ENCODE data around the gene ZDHHC3.
"Not testable (repeated sequence)": the region's sequence is repeated elsewhere in the genome, so short reads cannot be mapped to it uniquely, and the experiment has no call there.

ZDHHC3 gene

DNA sequence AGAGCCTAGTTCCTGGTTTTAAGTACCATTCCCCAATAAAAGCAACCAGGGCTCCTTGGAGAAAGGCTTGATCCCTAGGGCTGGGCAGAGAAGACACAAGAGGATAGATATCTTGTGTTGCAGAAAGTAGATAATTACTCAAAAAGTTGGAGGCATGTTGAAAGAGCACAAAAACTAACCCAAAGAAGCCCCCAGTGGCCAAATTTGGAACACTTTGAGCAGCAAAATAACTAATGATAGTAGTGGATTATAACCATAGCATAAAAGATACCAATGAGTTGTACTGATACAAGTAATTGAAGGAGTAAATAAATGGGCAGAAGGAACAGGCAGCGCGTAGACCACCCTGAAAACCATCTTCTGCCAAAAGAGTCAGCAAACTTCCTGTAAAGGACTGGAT, 12.1 kb upstream of the ZDHHC3 start:
- no peaks in the 10 kb centered on the region for H3K9me3 ChIP-seq
- TF ChIP-seq, protein P1, sequence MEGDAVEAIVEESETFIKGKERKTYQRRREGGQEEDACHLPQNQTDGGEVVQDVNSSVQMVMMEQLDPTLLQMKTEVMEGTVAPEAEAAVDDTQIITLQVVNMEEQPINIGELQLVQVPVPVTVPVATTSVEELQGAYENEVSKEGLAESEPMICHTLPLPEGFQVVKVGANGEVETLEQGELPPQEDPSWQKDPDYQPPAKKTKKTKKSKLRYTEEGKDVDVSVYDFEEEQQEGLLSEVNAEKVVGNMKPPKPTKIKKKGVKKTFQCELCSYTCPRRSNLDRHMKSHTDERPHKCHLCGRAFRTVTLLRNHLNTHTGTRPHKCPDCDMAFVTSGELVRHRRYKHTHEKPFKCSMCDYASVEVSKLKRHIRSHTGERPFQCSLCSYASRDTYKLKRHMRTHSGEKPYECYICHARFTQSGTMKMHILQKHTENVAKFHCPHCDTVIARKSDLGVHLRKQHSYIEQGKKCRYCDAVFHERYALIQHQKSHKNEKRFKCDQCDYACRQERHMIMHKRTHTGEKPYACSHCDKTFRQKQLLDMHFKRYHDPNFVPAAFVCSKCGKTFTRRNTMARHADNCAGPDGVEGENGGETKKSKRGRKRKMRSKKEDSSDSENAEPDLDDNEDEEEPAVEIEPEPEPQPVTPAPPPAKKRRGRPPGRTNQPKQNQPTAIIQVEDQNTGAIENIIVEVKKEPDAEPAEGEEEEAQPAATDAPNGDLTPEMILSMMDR (IDR thresholded peaks at IDR 0.05; ENCODE audit: low read depth, low read length), result peak; percentile 42; the same call in 1 of the 2 replicates
- H3K36me3 ChIP-seq, result peaks cover 3% of the 10 kb centered on the region; the same call in 1 of the 2 replicates
- H3K4me3 ChIP-seq (ENCODE audit: low read depth, low read length), result no peak overlapping the region
- peaks cover 2% of the 10 kb centered on the region; the same call in 1 of the 2 replicates for H3K4me1 ChIP-seq
- DNase-seq, result no peak
- H3K27me3 ChIP-seq, result no peaks in the 10 kb centered on the region

DNA sequence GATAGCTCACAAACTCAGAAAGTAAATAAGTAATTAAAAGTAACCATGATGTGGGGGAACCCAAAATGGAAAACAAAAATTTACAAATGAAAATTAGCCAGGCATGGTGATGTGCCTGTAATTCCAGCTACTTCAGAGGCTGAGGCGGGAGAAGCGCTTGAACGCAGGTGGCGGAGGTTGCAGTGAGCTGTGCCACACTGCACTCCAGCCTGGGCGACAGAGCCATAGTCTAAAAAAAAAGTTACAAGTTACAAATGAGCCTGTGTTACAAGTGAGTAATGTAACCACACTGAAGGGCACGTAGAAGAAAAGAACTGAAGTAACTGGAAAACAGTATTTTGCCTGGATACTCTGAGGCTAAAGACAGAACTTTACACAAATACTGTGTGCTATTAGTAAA, 11.4 kb upstream of the ZDHHC3 start:
- Histone ChIP-seq H3K27me3 (no peaks in the 10 kb centered on the region), H3K9me3 (no peaks in the 10 kb centered on the region), H3K4me1 (no peaks in the 10 kb centered on the region), H3K4me3 (ENCODE audit: low read depth, low read length) (no peak overlapping the region), H3K36me3 (no peaks in the 10 kb centered on the region; the same call in 1 of the 2 replicates)
- DNase-seq, result no peak
- TF ChIP-seq, protein P1 (IDR thresholded peaks at IDR 0.05; ENCODE audit: low read depth, low read length), result no peak

DNA sequence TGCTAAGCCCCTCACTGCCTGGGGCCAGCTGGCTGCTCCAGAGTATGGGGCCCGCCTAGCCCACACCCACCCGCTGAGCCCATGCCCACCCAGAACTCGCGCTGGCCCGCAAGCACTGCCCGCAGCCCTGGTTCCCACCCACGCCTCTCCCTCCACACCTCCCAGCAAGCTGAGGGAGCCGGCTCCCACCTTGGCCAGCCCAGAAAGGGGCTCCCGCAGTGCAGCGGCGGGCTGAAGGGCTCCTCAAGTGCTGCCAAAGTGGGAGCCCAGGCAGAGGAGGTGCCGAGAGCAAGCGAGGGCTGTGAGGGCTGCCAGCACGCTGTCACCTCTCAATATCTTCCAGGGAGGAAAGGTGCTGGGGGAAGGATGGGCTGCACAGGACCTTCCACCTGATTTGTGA, 10.4 kb upstream of the ZDHHC3 start:
- H3K27me3 ChIP-seq; H3K9me3 ChIP-seq; H3K36me3 ChIP-seq; H3K4me3 ChIP-seq (ENCODE audit: low read depth, low read length); H3K4me1 ChIP-seq; DNase-seq: not testable (repeated sequence)

DNA sequence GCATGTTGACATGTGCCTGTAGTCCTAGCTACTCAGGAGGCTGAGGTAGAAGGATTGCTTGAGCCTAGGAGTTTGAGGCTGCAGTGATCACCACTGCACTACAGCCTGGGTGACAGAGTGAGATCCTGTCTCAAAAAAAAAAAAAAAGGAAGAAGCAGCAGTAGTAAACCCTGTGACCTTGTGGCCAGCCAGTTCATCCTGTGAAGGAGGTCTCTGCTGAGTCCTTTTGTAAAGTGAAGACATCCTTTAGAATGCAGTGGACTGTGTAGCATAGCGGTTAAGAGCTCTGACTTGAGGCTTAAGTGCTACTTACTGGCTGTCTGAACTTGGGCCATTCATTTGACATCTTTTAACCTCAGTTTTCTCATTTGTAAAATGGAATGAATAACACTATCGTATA, 8.4 kb upstream of the ZDHHC3 start:
- TF ChIP-seq, protein P1 (IDR thresholded peaks at IDR 0.05; ENCODE audit: low read depth, low read length), result no peak
- Histone ChIP-seq H3K9me3 (no peaks in the 10 kb centered on the region), H3K27me3 (no peaks in the 10 kb centered on the region), H3K4me1 (no peaks in the 10 kb centered on the region), H3K36me3 (no peaks in the 10 kb centered on the region; the same call in 1 of the 2 replicates), H3K4me3 (ENCODE audit: low read depth, low read length) (no peak overlapping the region)
- DNase-seq, result no peak

DNA sequence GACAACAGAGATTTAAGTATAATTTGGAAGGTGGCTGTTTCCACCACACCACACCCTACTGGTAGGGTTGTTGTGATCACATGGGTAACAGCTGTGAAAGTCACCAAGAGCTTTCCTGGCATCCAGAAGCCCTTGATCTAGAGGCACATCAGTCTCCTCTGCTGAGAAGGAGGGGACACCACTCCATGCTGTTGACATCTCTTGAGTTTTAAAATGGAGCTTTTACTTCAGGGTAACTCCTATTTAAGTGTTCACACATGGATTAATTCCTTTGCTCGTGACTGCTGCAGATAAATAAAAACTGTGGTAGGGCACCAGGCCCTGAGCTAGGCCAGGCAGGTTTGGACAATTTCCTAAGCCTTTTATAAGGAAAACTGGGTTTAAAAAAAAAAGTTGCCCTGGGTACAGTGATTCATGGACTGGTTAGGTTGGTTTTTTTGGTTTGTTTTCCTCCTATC, 7.5 kb upstream of the ZDHHC3 start:
- no peak for DNase-seq
- TF ChIP-seq, protein P1 (IDR thresholded peaks at IDR 0.05; ENCODE audit: low read depth, low read length), result no peak
- no peaks in the 10 kb centered on the region for H3K4me1 ChIP-seq
- no peak overlapping the region for H3K4me3 ChIP-seq (ENCODE audit: low read depth, low read length)
- H3K36me3 ChIP-seq, result no peaks in the 10 kb centered on the region
- no peaks in the 10 kb centered on the region for H3K9me3 ChIP-seq
- no peaks in the 10 kb centered on the region for H3K27me3 ChIP-seq

DNA sequence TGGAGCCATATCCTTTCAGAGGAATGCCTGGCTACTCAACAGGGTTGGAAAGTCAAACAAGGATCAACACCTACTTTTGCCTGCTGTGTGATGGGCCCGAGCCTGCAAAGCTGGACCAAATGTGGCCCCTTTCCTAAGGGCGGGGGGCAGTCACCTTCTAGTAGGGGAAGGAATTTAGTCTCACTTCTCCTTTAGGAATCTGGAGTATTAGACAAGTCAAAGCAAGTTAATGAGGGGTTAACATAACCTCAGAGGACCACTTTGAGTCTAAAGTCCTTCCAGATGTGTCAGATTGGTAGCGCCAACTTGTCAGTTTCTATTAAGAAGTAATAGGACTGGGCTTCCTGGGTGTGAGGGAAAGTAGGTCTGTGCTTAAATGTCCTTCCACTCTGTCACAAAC, 6.8 kb upstream of the ZDHHC3 start:
- Histone ChIP-seq H3K4me3 (ENCODE audit: low read depth, low read length) (no peak overlapping the region), H3K4me1 (no peaks in the 10 kb centered on the region), H3K27me3 (no peaks in the 10 kb centered on the region), H3K9me3 (no peaks in the 10 kb centered on the region), H3K36me3 (no peaks in the 10 kb centered on the region)
- no peak for DNase-seq
- TF ChIP-seq, protein P1 (IDR thresholded peaks at IDR 0.05; ENCODE audit: low read depth, low read length), result no peak

DNA sequence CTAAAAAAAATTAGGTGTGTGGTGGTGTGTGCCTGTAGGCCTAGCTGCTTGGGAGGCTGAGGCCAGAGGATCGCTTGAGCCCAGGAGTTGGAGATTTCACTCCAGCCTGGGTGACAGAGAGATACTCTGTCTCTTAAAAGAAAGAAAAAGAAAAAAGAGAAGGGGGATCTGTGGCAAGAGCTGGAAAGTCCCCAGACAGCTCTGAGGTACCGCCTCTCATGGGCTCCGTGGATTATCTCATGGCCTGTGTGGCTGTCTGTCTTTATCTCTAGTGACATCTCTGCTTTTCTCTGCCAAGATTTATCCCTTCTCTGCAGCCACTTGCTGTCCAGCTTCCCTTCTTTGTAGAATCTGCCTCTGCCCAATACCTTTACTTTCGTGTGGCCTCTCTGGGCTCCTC, 5.8 kb upstream of the ZDHHC3 start:
- no peaks in the 10 kb centered on the region for H3K27me3 ChIP-seq
- TF ChIP-seq, protein P1 (IDR thresholded peaks at IDR 0.05; ENCODE audit: low read depth, low read length), result no peak
- no peaks in the 10 kb centered on the region for H3K4me1 ChIP-seq
- no peak overlapping the region for H3K4me3 ChIP-seq (ENCODE audit: low read depth, low read length)
- no peaks in the 10 kb centered on the region for H3K9me3 ChIP-seq
- no peaks in the 10 kb centered on the region for H3K36me3 ChIP-seq
- DNase-seq, result no peak
